ENCODE results near the gene PABPC4L. TPM values are rescaled to one million over a fixed set of nuclear protein-coding genes. Genes with fewer than 3 reads are reported as not detected.

The PABPC4L gene
- total and polyA plus RNA-seq, 9 of the 15 experiments (the other 6 are each of a cell fraction or from before 2014, with no cell fraction given), result 0.14 to 1.1 (median 0.41) TPM

- TF ChIP-seq ZBTB11 (CRISPR knock-in tag; IDR thresholded peaks at IDR 0.05), result no peak
Measured at GRCh38 chr4:134201216-134202161, at the start of gene PABPC4L (continued).

GRCh38 chr4:134251322-134251721, 49.7 kb upstream of the PABPC4L start:
- ChIA-PET POLR2A (no interaction called here), CTCF (ENCODE audit: low intra/inter-chr PET ratio) (no interaction called here)
- Histone ChIP-seq H3K36me3 (ENCODE audit: control insufficient read depth, insufficient read depth, low read length) (no peaks in the 10 kb centered on the region), H3K79me2 (ENCODE audit: control insufficient read depth, insufficient read depth, low read length) (no peaks in the 10 kb centered on the region), H3K9ac (ENCODE audit: insufficient read depth in 1 of 2, low read depth in 2 of 2, low read length in 2 of 2) (no peak overlapping the region), H4K20me1 (replicated peaks; ENCODE audit: control insufficient read depth, insufficient read depth, low read length) (no peaks in the 10 kb centered on the region), H3K27me3 (ENCODE audit: control insufficient read depth in 2 of 2, insufficient read depth in 2 of 2, low read length in 2 of 2) (no peaks in the 10 kb centered on the region), H2AFZ (ENCODE audit: low read depth, low read length) (no peak overlapping the region), H3K9me3 (replicated peaks; ENCODE audit: control insufficient read depth, insufficient read depth, low read depth, low read length) (no peaks in the 10 kb centered on the region), H3K4me3 (no peak overlapping the region), H3K9me1 (ENCODE audit: control insufficient read depth, insufficient read depth, low read length) (no peaks in the 10 kb centered on the region), H3K4me2 (ENCODE audit: insufficient read depth, low read length) (no peak overlapping the region), H3K4me1 (replicated peaks in 1 of 2; ENCODE audit: control insufficient read depth in 2 of 2, insufficient read depth in 2 of 2, low read length in 2 of 2) (no peaks in the 10 kb centered on the region), H3K27ac (ENCODE audit: extremely low read depth, low read depth, low read length) (no peak overlapping the region)
- DNase-seq (ENCODE audit: extremely low read depth in 1 of 4, low spot score in 3 of 4) (no peak), ATAC-seq (no peak), FAIRE-seq (no peak)
- BruUV-seq (replicated peaks), result no TSS peak
- in situ Hi-C loops (cut with MboI), result no loop called here
- intact Hi-C loops (cut with micrococcal nuclease), result no loop called here
- WGBS (ENCODE audit: insufficient coverage, low coverage, missing lambda C conversion rate), result 19% methylated on average over 1 of the region's 1 CpG
- no peak for TF ChIP-seq ZNF589 (CRISPR knock-in tag; IDR thresholded peaks at IDR 0.05; ENCODE audit: low read depth)
- TF ChIP-seq CBFB (CRISPR knock-in tag; IDR thresholded peaks at IDR 0.05), result no peak
- no peak for TF ChIP-seq TCF15 (CRISPR knock-in tag; IDR thresholded peaks at IDR 0.05)
- no peak for TF ChIP-seq TOE1 (IDR thresholded peaks at IDR 0.05; ENCODE audit: borderline replicate concordance)
- no peak for TF ChIP-seq TOE1 (CRISPR knock-in tag; IDR thresholded peaks at IDR 0.05; ENCODE audit: borderline replicate concordance, low read depth)
- no peak for TF ChIP-seq SIRT6 (IDR thresholded peaks at IDR 0.05; ENCODE audit: low read depth, low read length)
- TF ChIP-seq ZNF444 (CRISPR knock-in tag; IDR thresholded peaks at IDR 0.05), result no peak
- no peak for TF ChIP-seq BRD9 (IDR thresholded peaks at IDR 0.05; ENCODE audit: low read depth, partially characterized antibody)
- no peak for TF ChIP-seq CBFA2T2 (conservative IDR thresholded peaks at IDR 0.05)
- no peak for TF ChIP-seq U2AF2 (optimal IDR thresholded peaks at IDR 0.05; ENCODE audit: low read depth, low read length)
- TF ChIP-seq TRIM25 (IDR thresholded peaks at IDR 0.05; ENCODE audit: borderline replicate concordance), result no peak
- TF ChIP-seq CREM (IDR thresholded peaks at IDR 0.05; ENCODE audit: low read depth), result no peak
